8988T (cell line): ENCODE results near the gene ITGA11.
A peak's percentile ranks its signal among the peaks of the same experiment; 100 is the strongest.

Experiments
- DNase-seq: peaks from one replicate; pipeline ENCODE4 v3.0.0; 2011

Gene ITGA11

GRCh38 chr15:68387381-68388143 is 44.4 kb downstream of the ITGA11 start:
- no peak for DNase-seq

DNA sequence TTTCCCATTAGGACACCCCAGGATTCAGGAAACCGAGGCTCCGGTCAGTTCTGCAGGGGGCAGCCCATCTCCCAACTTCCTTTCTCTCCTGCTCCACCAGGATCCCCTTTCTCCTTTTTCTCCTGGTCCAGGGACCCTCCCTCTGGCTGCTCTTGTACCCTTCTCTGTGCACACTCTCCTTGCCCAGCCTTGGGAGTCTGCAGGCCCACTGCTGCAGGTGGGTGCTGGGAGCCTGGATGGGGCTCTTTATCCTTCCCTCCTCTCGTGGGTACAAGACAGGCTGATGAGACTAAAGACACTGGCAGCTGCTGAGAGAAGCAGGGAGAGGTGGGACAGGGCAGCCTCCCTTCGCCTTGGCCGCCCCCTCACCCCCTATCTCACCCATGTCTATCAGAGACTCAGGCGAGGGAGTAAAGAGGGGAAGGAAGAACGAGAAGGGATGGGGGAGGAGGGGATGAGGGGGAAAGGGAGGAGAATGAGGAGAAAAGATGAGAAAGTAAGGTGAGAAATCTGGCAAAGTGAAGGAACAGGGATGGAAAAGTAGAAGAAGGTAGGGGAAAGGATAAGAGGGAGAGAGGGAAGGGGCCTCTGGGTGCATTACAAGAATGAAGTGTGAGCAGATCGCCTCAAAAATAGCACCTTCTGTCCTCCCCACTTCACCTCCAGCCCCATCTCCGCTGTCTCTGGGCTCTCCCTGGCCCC is 45.2 kb downstream of the ITGA11 start:
- DNase-seq = no peak

- no peak for DNase-seq
Observed at GRCh38 chr15:68385671-68386586, 46.0 kb downstream of the ITGA11 start.

DNA sequence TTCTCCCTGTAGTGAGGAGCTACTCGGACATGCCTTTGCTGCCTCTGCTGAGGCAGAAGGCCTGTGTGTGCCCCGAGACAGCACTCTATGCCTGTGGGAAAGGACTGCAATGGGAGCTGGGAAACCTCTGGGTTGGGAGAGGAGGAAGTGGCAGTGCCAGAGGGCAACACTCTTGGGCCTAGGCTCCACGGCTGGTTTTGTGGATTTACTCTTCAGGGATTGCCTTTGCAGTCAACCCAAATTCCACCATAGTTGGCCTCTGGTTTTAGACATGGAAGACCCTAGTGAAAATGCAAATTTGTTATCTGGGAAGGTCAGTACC is 46.8 kb downstream of the ITGA11 start:
- DNase-seq = no peak

DNA sequence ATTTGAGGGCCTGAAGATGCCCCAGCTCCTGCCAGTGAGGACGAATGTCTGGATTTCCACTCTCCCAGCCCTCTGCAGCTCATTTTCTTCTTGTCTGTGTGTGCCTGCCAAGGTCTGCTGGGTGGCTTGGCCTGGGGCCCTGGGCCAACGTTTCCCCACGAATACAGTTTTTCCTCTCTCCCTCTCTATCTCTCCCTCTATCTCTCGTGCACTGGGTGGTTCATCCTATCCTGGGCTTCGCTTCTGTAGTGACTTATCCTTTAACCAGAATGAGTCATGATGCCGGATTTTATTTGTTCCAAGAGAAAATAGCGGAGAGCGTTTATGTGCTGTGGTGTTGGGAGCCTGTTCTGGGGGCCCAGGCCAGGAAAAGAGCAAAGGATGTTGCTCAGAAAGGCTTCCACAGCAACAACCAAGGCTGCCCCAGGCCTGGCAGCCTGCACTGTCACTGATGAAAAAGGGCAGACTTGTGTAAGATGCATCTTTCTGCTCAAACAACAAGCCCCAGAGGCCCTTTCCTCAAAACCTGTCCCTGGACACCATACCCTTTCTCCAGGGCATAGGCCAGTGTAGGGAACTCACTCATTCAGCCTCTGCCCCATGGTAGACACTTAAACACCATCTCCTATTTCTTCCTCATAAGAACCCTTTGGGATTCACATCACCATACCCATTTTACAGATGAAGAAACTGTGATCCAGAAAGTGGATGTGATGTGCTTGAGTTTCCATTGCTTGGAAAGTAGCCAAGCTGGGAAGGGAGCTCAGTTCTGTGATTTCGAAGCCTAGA is 47.3 kb downstream of the ITGA11 start:
- no peak for DNase-seq

DNA sequence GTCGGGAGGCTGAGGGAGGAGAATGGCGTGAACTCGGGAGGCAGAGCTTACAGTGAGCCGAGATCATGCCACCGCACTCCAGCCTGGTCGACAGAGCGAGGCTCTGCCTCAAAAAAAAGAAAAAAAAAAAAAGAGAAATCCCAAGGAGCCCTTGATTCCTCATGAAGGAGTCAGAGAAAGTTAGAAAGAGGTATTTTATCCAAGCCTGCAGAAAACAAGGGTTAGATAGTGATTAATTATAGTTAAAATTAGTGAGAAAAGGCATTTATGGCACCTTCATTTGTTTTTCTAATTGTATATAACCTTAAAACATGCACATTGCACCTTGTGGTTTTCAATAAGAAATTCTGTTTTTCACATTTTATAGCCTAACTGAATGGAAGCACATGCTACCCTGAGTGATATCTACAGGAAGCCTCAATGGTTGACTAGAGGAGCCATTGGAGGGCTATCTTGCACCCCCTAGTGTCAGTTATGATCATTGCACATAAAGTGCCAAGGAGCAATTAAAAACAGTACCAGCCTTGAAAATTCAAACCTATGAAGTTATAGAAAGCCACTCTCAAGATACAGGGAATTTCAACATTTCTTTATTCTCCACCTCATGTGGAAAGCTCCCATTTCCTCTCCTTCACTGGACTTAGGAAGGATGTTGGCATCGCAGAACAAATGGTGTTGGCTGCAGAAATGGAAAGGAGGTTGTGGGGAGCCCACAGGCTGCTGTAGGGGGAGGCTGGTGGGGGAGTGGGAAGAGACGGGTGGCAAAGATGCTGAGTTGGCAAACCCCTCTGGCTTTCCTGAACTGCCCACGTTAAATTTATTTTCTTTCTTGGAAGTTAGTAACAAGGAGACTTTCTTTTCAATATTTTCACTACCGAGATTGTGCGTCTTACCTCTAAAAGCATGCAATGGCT is 48.5 kb downstream of the ITGA11 start:
- DNase-seq = peak; percentile 27

DNA sequence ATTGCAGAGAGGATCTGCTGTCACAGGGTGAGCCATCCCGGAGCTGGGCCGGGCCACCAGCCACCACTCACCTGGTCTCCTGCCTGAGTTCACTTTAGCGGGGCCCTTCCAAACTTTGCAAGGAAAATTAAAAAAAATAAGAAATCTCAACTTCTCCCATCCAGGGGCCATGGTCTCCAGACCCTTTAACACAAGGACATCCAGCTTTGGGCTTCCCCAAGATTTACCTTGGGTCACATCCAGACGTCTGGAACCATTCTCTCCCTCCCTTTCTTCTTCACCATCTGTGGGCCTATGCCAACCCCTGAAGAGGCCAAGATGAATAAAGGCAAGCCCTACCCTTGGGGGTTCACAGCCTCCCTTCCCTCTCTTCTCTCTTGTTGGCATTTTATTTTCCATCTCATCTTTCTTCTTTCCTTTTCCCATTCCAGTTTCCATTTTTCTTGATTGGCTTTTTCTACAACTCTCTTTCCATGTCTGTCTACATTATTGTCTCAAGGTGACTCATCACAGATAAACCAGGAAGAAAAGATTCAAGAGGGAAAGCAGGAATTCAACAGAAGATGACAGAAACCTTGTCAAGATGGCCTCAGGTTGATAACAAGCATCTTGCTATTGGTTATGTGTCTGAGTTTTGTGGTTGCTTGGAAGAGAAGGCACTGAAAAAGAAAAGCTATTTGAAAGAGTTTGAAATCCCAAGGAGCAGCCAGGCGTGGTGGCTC is 49.5 kb downstream of the ITGA11 start:
- DNase-seq = no peak

- no peak for DNase-seq
Observed at GRCh38 chr15:68380456-68380855, 51.5 kb downstream of the ITGA11 start.

DNA sequence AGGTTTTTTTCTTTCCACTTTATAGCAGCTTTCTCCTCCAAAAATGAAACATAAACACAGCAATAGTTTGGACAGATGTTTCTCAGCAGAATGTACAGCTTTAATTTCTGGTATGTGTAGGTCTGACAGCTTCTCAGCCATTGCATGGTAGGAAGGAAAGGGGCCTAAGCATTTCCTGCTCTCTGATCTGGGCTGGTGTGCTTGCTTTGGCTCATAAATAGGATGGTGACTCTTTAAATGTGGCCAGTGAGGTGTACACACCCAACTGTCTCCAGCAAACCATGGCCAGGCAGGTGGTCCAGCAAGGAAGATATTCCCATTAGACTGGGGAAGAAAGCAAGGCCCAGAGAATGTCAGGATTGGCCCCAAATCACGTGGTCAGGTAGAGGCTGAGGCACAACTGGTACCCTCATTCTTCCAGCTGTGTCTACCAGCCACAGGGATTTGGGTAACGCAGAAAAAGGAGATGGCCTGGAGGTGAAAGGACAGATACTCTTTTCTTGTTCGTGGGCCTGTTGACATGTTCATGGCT is 52.1 kb downstream of the ITGA11 start:
- DNase-seq = no peak

GRCh38 chr15:68379058-68379758 is 52.8 kb downstream of the ITGA11 start:
- no peak for DNase-seq

GRCh38 chr15:68378595-68378994 is 53.4 kb downstream of the ITGA11 start:
- no peak for DNase-seq

DNA sequence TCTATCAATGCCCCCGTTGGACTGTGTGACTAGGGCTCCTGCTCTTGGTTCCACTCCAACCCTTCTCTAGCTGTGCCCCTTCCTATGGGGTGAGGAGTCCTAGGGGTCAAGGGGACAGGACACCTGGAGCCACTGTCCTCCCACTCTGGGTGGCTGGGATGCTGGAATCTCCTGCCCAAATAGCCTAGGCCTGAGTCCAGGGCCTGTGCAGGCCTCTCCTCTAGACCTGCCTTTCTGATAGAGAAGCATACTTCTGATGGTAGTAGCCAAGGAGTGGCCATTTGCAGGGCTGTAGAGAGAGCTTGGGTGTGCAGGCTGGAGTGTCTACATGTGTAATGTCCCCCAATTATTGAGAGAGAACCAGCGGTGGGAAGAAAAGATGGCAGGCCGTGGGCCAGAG is 54.2 kb downstream of the ITGA11 start:
- no peak for DNase-seq

DNA sequence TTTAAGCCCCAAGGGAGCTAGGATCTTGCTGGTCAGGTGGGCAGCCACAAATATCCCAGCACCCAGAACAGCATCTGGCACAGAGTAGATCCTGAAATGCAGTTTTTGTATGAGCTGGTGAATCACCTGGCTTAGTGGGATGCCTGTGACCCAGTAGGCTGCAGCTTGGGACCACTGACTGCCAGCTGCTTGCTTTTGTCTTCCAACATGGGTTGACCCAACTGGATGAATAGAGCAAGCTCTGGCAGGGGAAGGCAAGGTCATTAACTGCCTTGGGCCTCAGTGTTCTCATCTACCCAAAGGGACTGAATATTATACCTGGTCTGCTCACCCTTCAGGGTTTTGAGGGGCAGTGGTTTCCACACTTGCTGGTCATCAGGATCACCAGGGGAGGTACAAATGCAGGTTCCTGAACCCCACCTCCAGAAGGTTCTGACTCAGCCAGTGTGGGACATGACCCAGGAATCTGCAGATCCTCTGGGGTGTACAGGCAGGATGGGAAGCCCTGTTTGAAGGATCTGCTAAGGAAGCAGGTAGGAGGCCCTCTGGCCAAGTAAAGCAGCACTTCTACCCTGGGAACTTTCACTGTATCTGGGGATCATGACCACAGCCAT is 55.4 kb downstream of the ITGA11 start:
- DNase-seq = no peak

GRCh38 chr15:68375716-68376220 is 56.2 kb downstream of the ITGA11 start:
- DNase-seq = no peak

DNA sequence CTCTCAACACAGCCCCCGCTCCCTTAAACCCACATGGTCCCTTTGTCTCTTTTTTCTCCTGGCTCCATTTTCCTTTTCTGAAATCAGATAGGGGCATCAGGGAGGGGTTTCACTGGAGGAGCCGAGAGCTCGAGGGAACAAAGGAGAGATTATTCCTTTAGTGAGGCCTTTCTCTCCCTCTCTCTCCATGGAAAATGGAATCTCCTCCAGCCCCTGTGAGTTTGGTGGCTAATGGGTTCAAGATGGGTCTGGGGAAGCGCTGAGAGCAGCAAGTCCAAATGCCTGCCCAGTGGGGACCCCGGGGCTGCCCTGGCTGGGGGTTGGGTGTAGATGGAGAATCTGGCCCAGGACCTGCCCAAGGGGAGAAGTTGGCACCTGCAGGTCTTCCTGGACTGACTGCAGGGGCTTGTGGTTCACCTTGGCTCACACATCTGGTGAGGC is 56.8 kb downstream of the ITGA11 start:
- no peak for DNase-seq

DNA sequence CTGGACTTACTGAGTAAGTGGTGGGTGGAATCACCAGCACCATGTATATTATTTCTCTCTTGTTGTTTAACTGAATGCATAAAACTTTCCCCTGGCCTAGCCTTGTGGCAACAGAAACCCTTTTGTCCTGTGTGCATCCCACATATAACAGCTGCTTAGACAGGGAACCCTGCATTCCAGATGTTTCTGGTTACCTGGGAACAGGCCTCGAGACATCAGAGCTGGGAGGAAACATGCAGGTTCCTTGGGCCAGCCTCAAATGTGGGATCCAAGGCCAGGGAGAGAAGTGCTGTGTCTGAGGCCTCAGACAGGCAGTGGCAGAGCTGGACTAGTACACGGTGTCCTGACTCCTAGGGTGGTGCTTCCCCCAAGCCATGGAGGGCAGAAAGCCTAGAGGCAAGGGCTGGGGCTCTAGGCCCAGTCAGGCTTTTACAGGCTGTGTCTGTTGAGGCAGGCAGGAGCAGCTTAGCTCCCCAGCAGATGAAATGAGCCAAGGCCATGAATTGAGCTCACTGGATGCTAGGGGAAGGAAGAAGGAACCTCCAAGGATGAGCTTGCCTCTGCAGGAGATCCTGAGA is 57.7 kb downstream of the ITGA11 start:
- DNase-seq = no peak

DNA sequence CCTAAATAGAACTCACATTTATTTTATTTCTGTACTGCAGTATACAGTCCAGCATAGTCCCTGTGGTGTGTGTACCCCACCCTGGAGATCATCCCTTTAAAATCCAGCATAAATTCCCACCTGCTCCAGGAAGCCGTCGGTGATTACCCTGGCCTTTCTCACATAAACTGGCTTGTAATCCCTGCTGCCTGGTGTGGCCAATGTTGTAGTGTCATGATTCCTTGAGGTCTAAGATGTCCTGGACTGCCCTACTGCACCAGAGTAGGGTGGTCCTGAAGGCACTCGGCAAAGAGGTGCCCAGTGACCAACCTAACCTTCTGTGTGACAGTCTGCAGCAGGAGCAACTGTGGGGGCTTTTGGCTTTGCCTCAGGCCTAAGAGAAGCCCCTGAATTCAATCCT is 58.9 kb downstream of the ITGA11 start:
- no peak for DNase-seq

- DNase-seq = peak; percentile 40
Observed at GRCh38 chr15:68372291-68372811, 59.6 kb downstream of the ITGA11 start.

DNA sequence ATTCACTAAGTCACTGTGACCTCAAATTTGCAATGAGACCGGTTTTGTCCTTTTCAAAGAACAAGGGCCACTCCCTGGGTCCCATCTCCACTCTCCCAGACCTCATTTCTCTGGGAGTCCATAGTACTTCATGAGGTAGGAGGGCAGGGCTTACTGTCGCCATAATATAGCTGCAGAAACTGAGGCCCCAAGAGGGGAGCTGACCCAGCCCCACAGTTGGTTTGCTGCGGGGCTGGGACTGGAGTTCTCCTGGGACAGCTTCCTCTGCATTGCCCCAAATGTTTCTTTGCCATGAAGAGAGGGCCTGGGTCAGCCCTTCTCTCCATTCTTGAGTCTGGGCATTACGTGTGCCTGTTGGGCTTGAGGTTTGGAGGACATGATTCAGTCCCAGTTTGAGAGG is 60.1 kb downstream of the ITGA11 start:
- DNase-seq = no peak
